Heart left ventricle (tissue), 13 donors: ENCODE data around the gene NFAT5.

Experiments used
- CTCF ChIP-seq, 12 donors: fragments of 200-600 bp; sonication (generic) in 4 of 12; IDR thresholded peaks; one replicate each; pipeline versions ENCODE4 v1.5.0 to v1.8.0; 2018 to 2022; ENCODE audit warnings: antibody characterized with exemption in 12 of 12, mild to moderate bottlenecking in 5 of 12
- POLR2A ChIP-seq, 2 donors: fragments of 450-650 bp; IDR thresholded peaks; one replicate each; pipeline ENCODE4 v1.6.1; 2017; ENCODE audit warnings: antibody characterized with exemption in 2 of 2, mild to moderate bottlenecking in 2 of 2, moderate library complexity in 2 of 2
- donor health status: ischemic (EF 13 %, LVEDD 7.1; RV severe dilation, severe dysfunction).
- donor health status: DM: no; HTN: yes; CAD: no.
- donor health status: DM: no; HTN: no; CAD: no.
- donor health status: ischemic (EF 25% LVEDD 6.9; RV normal size, moderate dysfunction).
- donor health status: ischemic (EF 25% LVEDD 5.7; RV mildly dilated, moderate dysfunction).
- donor health status: ischemic (EF 35%, LVEDD 5.7; RV mildly dilated, moderate dysfunction).
- donor health status: nonischemic (EF 11% LVEDD 7.7; RV severe dilation, severe dysfunction).
- donor health status: DM: yes; HTN: yes; CAD: no.
- donor health status: PGD.
- donor health status: ischemic (EF 29% LVEDD 5.4; RV normal size, mild dysfunction).
- donor health status: nonischemic (EF 23%, LVEDD 6.1; RV moderate dilation, normal function).

DNA sequence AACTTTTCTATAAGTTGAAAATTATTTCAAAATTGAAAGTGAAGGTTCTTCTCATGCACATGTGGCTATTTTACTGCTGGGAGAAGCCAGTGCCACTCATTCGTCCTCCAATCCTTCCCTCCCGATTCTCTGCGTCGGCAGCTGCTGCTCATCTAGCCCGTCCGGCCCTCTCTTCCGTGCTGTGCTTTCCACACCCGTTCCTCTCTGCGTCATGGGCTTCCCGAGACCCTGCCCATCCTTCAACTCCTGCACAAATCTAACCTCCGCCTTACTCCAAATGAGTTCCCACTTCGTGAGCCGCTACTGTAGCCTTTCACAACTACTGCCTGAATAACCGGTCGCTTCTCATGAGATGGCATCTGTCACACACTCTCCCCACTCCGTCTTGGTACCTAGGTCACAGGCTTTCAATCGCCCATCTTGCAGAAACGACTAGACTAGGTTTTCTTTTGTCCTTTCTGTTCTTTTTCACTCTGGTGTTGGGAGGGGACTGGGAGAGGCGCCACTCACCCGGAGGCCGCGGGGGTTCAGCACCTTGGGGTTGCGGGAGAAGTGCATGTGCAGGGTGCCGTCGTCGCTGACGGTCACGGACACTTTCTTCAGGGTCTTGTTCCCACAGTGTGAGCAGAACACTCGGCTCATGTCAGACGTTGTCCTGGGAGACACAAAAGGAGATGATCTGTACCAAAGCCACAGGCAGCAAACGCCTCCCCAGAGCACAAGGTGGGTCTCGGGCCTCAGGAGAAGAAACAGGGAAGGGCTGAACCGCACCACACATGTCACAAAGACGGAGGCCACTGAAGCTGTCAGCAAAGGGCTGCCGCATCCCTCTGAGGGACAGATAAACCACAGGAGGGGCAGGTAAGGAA lies 178.8 kb downstream of the NFAT5 start:
- TF ChIP-seq CTCF (IDR thresholded peaks at IDR 0.05) (no peak), POLR2A (IDR thresholded peaks at IDR 0.05) (no peak)
